Measurements from ENCODE around the gene BSG.

The BSG gene

DNA sequence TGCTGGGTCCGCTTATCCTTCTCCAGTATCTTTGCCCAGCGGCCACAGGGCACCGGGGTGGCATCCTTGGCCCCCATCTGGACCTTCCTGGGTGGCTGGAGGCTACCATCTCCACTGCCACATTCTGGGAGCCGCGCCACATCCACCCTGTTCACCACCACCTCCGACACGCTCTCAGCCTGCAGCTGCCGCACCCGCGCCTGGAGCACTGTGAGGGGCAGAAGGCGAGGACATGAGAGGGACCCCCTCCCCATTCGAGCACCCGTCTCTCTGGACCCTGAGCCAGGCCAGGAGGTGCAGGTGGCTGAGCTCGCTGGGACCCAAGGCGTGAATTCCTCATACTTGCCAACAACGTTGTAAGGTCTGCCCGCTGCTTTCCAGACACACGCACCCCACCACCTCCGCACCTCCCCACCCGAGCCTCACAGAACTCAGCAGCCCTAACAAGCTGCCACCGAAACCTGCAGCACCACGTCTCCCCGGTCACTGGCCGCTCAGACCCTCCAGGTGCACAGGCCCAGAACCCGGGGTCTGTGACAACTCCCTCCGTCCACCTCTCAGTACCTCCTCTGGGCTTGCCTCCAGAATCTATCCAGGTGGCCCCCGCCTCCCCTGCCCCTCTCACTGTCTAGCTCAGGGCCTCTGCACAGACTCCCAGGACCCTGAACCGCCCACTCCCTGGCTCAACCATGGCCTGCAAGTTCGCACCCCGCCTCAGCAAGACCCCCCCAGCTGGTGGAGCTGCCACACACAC lies 57.7 kb downstream of the BSG start:
- in situ Hi-C loops (cut with HindIII; ENCODE audit: low sequenced_read_pairs) = no loop called here
- H3K4me3 ChIP-seq (ENCODE audit: low read depth, low read length) = no peak overlapping the region
- DNase-seq (ENCODE audit: low read depth, low spot score) = no peak
- TF ChIP-seq, protein P1, sequence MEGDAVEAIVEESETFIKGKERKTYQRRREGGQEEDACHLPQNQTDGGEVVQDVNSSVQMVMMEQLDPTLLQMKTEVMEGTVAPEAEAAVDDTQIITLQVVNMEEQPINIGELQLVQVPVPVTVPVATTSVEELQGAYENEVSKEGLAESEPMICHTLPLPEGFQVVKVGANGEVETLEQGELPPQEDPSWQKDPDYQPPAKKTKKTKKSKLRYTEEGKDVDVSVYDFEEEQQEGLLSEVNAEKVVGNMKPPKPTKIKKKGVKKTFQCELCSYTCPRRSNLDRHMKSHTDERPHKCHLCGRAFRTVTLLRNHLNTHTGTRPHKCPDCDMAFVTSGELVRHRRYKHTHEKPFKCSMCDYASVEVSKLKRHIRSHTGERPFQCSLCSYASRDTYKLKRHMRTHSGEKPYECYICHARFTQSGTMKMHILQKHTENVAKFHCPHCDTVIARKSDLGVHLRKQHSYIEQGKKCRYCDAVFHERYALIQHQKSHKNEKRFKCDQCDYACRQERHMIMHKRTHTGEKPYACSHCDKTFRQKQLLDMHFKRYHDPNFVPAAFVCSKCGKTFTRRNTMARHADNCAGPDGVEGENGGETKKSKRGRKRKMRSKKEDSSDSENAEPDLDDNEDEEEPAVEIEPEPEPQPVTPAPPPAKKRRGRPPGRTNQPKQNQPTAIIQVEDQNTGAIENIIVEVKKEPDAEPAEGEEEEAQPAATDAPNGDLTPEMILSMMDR (IDR thresholded peaks at IDR 0.05; ENCODE audit: low read depth, low read length) = no peak

DNA sequence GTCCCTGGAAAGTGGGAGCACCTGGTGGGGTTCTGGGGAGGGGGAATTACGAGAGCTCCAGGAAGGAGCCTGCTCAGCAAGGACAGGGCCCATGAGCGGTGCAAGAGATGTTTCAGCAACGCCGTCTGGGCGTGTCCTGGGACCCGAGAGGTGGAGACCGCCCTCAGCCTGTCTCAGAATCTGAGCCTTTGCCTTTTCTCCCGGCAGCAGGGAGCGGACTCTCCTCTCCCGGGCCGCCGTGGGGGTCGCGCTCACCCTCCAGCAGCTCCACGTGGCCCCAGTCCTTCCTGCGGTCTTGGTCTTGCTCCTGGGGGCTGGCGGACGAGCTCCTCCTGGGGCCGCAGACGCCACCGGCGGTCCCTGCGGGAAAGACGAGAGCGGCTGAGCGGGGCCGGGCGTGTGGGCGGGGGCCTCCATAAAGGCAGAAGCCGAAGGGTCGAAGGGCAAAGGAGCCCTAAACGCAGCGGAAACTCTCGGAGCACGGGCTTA lies 60.2 kb downstream of the BSG start:
- TF ChIP-seq, protein P1 (IDR thresholded peaks at IDR 0.05; ENCODE audit: low read depth, low read length) = no peak
- H3K4me3 ChIP-seq (ENCODE audit: low read depth, low read length) = peak overlapping the region; percentile 78
- in situ Hi-C loops (cut with HindIII; ENCODE audit: low sequenced_read_pairs) = no loop called here
- peak; percentile 66 for DNase-seq (ENCODE audit: low read depth, low spot score)
